DOHH2 (cell line): ENCODE measurements around the gene SRSF12.

Source experiments
- EZH2phosphoT487 ChIP-seq: fragments of 200-600 bp; sonication (generic); IDR thresholded peaks from 2 replicates; pipeline ENCODE4 v1.6.1; 2017; ENCODE audit warnings: borderline replicate concordance, mild to moderate bottlenecking, antibody characterized with exemption, low read length, moderate library complexity, mixed read lengths
- TF ChIP-seq, protein P1 (sequence below): fragments of 200-600 bp; sonication (generic); IDR thresholded peaks from one replicate; pipeline ENCODE4 v1.5.1; 2014; ENCODE audit warnings: antibody characterized with exemption, mild to moderate bottlenecking, low read depth, low read length; ENCODE audit not compliant: poor library complexity, severe bottlenecking

GRCh38 chr6:89058627-89059026, 59.2 kb downstream of the SRSF12 start:
- TF ChIP-seq, protein P1, sequence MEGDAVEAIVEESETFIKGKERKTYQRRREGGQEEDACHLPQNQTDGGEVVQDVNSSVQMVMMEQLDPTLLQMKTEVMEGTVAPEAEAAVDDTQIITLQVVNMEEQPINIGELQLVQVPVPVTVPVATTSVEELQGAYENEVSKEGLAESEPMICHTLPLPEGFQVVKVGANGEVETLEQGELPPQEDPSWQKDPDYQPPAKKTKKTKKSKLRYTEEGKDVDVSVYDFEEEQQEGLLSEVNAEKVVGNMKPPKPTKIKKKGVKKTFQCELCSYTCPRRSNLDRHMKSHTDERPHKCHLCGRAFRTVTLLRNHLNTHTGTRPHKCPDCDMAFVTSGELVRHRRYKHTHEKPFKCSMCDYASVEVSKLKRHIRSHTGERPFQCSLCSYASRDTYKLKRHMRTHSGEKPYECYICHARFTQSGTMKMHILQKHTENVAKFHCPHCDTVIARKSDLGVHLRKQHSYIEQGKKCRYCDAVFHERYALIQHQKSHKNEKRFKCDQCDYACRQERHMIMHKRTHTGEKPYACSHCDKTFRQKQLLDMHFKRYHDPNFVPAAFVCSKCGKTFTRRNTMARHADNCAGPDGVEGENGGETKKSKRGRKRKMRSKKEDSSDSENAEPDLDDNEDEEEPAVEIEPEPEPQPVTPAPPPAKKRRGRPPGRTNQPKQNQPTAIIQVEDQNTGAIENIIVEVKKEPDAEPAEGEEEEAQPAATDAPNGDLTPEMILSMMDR: no peak
- no peak for TF ChIP-seq EZH2phosphoT487
